H1 (cell line): ENCODE results near the gene ITIH1. TPM values are rescaled to one million over a fixed set of nuclear protein-coding genes. Genes with fewer than 3 reads are reported as not detected.

Experiments used
- EP300 ChIP-seq, 2 experiments: IDR thresholded peaks; 1 replicate in 1 of 2; 2 replicates in 1 of 2; pipeline ENCODE4 v1.6.1; 2011 to 2012; ENCODE audit warnings: low read depth in 2 of 2, low read length in 2 of 2, mild to moderate bottlenecking in 2 of 2, borderline replicate concordance in 1 of 2, inconsistent platforms in 1 of 2, moderate library complexity in 1 of 2
- GTF2F1 ChIP-seq: IDR thresholded peaks from 2 replicates; pipeline ENCODE4 v1.6.1; 2012; ENCODE audit warnings: low read depth, low read length, improper control_type of control experiment, borderline replicate concordance
- MAFK ChIP-seq: IDR thresholded peaks from 2 replicates; pipeline ENCODE4 v1.6.1; 2012; ENCODE audit warnings: low read depth, mild to moderate bottlenecking, improper control_type of control experiment, low read length
- RNF2 ChIP-seq: fragments of 200-900, 300-1000 bp; sonication (generic); IDR thresholded peaks from 2 replicates; pipeline ENCODE4 v1.7.1; 2016; ENCODE audit warnings: borderline replicate concordance, low read depth, mild to moderate bottlenecking, antibody characterized with exemption, low read length; ENCODE audit not compliant: poor library complexity, severe bottlenecking; ENCODE audit errors: missing control alignments
- SP2 ChIP-seq: IDR thresholded peaks from 2 replicates; pipeline ENCODE4 v1.6.1; 2012; ENCODE audit warnings: mild to moderate bottlenecking, low read length, inconsistent platforms
- polyA plus RNA-seq, 7 experiments: library from polyadenylated mRNA; depleted of rRNA in 3 of 7; stranded (reverse) in 5 of 7; unstranded in 2 of 7; fragments of >200 nt in 5 of 7; fragments of 200-250 nt in 2 of 7; gene quantifications; 1 replicate in 5 of 7; 2 replicates in 1 of 7; 4 replicates in 1 of 7; pipeline versions ENCODE4 v1.2.1 to v1.2.3, GENCODE V29; 2011 to 2013; ENCODE audit warnings: missing spikeins in 2 of 7, mixed read lengths in 2 of 7
- total RNA-seq: library from RNA; stranded (reverse); fragmentation: NEBNext Ultra II Directional; extraction: Animal tissue kit (Norgen Biotek cat#: 25700); gene quantifications from 2 replicates; pipeline ENCODE4 v1.2.1, GENCODE V29; 2021

Gene ITIH1
- total and polyA plus RNA-seq, 2 of the 8 experiments (the other 6 are each of a cell fraction or from before 2014, with no cell fraction given): not detected

- no peak for TF ChIP-seq MAFK
- no peak for TF ChIP-seq GTF2F1
- no peak for TF ChIP-seq RNF2
- no peak for TF ChIP-seq EP300 (IDR thresholded peaks at IDR 0.05; ENCODE audit: borderline replicate concordance in 1 of 2, low read depth in 2 of 2, low read length in 2 of 2)
- no peak for TF ChIP-seq SP2
Observed at GRCh38 chr3:52790741-52791140, 13.3 kb downstream of the ITIH1 start (continued).
